ENCODE results near the gene BTD.

The BTD gene

GRCh38 chr3:15636028-15636709 lies 34.6 kb downstream of the BTD start:
- no peak for DNase-seq (ENCODE audit: low read depth in 2 of 2)

GRCh38 chr3:15637131-15637951 lies 35.8 kb downstream of the BTD start:
- no peak for DNase-seq (ENCODE audit: low read depth in 2 of 2)

GRCh38 chr3:15638193-15638890 lies 36.8 kb downstream of the BTD start:
- no peak for DNase-seq (ENCODE audit: low read depth in 2 of 2)

DNA sequence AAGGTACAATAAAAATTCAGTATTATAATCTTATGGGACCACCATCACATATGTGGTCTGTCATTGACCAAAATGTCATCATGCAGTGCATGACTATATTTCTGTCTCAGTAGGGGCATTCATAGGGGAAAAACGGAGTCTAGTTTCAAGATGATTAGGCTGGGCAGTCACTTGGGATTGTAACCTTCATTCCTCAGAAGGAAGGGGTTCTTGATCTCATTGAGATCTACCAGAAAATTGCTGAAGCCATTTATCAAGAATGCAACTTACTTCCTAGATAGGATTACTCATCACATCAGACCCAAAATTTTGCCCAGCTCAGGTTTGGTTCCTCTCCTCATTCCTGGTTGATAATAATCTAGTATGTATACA lies 37.3 kb downstream of the BTD start:
- DNase-seq (ENCODE audit: low read depth in 2 of 2) = no peak

GRCh38 chr3:15645246-15645645 lies 43.7 kb downstream of the BTD start:
- DNase-seq (ENCODE audit: low read depth in 2 of 2) = no peak

- no peak for DNase-seq (ENCODE audit: low read depth in 2 of 2)
Observed at GRCh38 chr3:15645740-15646501, 44.4 kb downstream of the BTD start.

GRCh38 chr3:15646851-15647511 lies 45.4 kb downstream of the BTD start:
- no peak for DNase-seq (ENCODE audit: low read depth in 2 of 2)

DNA sequence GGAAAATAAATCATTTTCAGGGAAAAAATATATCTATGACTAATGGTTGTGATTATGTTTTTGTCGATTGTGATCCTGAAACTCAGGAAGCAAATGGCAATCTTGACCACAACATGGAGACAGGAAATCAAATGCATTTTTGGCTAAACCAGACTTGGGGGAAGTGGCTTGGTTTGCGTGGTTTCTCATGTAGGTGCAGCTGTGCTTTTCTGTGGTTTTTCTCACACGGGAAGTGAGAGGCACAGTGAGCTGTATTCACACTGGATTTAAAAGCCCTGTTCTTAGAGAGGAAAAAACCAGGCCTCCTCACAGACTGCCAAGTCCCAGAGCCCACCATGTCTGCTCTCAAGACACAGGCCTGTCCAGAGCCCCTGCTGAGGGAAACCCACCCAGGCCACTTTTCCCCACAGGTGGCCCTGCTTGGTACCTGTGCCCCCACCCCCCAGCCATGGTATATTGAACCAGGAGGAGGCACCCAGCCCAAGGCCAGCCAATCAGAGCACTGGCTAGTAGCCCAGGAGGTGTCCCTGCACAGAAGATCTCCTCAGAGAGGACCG lies 46.1 kb downstream of the BTD start:
- DNase-seq (ENCODE audit: low read depth in 2 of 2) = peak in 1 of 2 donors; percentile 27

DNA sequence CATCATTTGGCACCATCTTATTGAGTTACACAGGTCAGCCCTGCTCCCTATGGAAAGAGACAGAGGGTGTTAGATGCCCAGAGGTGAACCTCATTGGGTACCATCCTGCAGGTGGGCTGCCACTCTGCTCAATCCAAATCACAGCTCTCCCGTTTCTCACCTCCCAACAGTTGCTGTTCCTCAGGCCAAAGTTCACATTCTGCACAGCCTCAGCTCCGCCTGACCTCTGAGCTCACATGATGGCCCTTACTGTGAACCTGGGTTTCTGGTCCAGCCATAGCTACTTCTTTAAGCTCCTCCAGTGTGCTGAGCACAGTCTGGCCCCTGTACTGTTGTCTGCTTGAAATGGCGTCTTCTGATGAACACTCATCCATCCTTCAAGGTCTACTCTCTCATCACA lies 47.8 kb downstream of the BTD start:
- no peak for DNase-seq (ENCODE audit: low read depth in 2 of 2)

- no peak for DNase-seq (ENCODE audit: low read depth in 2 of 2)
Observed at GRCh38 chr3:15649858-15650257, 48.3 kb downstream of the BTD start.

DNA sequence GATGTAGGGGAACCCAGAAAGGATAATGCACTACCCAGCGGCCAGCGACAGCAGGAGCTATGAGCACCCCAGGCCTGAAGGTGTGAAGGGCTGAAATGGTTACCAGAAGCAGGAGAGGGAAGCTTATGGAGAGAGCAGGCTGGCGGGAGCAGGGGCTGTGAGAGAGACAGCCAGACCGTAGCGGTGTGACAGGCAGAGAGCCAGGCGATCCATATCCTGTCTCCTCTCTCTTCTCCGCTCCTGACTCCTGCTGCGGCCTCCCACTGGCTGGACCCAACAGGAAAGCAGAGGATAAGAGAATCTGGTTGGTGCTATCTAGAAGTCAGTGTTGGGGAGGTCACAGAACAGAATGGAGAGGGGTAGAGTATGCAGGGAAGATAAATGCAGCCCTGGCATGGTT lies 49.9 kb downstream of the BTD start:
- no peak for DNase-seq (ENCODE audit: low read depth in 2 of 2)

- no peak for DNase-seq (ENCODE audit: low read depth in 2 of 2)
Observed at GRCh38 chr3:15653321-15653720, 51.8 kb downstream of the BTD start.

DNA sequence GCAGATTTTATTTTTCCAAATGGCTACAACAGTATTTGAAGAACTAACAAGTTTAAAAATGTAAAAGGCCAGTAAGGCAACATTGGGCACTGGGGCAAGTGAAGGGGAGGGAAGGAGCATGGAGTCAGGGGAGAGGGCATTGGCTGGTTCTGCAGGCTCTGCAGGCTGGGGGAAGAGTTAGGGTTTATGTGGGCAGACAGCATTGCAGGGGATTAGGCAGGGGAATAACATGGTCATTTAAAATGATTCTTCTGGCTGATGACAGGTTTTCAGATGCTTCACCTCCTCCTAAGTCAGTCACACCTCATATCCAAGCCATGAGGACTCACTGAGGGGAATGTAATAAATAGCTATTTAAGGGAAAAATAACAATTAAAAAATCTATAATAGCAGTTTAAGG lies 52.6 kb downstream of the BTD start:
- DNase-seq (ENCODE audit: low read depth in 2 of 2) = no peak

- no peak for DNase-seq (ENCODE audit: low read depth in 2 of 2)
Observed at GRCh38 chr3:15654891-15655290, 53.3 kb downstream of the BTD start.

DNA sequence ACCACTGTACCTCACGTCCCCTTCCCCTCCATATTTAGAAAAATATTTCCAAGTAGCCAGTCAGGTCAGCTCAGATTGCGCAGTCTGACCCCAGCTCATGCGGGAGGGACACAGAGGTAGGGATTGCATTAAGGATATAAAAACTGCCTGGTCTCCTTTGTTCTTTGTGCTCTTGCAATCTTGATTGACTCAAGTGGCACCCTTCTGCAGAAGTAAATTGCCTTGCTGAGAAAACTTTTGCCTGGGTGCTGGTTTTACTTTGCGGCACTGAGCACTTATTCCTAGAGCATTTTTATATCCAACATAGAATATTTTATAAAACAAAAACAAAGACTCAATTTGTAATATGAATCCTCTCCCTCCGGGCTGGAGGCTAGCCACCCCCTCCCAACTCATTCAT lies 54.8 kb downstream of the BTD start:
- no peak for DNase-seq (ENCODE audit: low read depth in 2 of 2)

GRCh38 chr3:15657016-15657415 lies 55.5 kb downstream of the BTD start:
- no peak for DNase-seq (ENCODE audit: low read depth in 2 of 2)

- no peak for DNase-seq (ENCODE audit: low read depth in 2 of 2)
Observed at GRCh38 chr3:15659254-15659975, 57.9 kb downstream of the BTD start.

GRCh38 chr3:15660055-15660935 lies 58.8 kb downstream of the BTD start:
- DNase-seq (ENCODE audit: low read depth in 2 of 2) = no peak

- DNase-seq (ENCODE audit: low read depth in 2 of 2) = no peak
Observed at GRCh38 chr3:15664144-15664543, 62.6 kb downstream of the BTD start.
